ENCODE data around the gene PTGES2. TPM values are rescaled to one million over a fixed set of nuclear protein-coding genes. Genes with fewer than 3 reads are reported as not detected.

PTGES2 gene
- total and polyA plus RNA-seq, 9 of the 15 experiments (the other 6 are each of a cell fraction or from before 2014, with no cell fraction given), result 2.4 to 196 (median 90.1) TPM

DNA sequence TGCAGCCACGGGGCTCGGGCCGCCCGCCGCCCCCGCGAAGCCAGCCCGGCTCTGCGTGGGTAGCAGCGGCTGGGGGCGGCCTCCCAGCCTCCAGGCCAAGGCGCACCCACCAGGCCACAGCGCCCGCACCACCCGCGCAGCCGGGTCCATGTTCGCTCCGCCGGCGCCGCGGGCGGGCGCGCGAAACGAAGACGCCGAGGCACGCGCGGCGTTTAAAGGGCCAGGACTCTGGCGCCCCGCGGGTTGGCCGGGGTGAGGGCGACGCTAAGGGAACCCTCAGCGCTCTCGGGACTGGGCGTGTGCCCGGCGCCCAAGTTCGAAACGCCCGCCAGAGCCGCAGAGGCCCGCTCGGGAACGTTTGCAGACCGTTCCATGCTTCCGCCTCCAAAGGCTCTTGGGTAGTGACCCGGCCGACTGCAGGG is at the start of gene PTGES2 (continued):
- TF ChIP-seq ZNF586 (CRISPR knock-in tag; conservative IDR thresholded peaks at IDR 0.05), result no peak
- no peak for TF ChIP-seq ETV1 (tag; conservative IDR thresholded peaks at IDR 0.05; ENCODE audit: low read depth)
- TF ChIP-seq NFE2 (IDR thresholded peaks at IDR 0.05; ENCODE audit: low read depth), result no peak
- TF ChIP-seq HDAC3 (IDR thresholded peaks at IDR 0.05; ENCODE audit: borderline replicate concordance, partially characterized antibody), result no peak
- TF ChIP-seq ZNF140 (CRISPR knock-in tag; IDR thresholded peaks at IDR 0.05), result no peak
- 0 out of 2 replicates have a peak, but pooled peaks have one; percentile 2 for TF ChIP-seq MBD2 (IDR thresholded peaks at IDR 0.05; ENCODE audit: borderline replicate concordance, low read depth)
- TF ChIP-seq, protein P1, sequence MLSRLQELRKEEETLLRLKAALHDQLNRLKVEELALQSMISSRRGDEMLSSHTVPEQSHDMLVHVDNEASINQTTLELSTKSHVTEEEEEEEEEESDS (CRISPR knock-in tag; IDR thresholded peaks at IDR 0.05), result no peak
- TF ChIP-seq, protein P2, sequence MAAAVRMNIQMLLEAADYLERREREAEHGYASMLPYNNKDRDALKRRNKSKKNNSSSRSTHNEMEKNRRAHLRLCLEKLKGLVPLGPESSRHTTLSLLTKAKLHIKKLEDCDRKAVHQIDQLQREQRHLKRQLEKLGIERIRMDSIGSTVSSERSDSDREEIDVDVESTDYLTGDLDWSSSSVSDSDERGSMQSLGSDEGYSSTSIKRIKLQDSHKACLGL (CRISPR knock-in tag; IDR thresholded peaks at IDR 0.05; ENCODE audit: borderline replicate concordance, poor library complexity, severe bottlenecking), result peak; percentile 49
- no peak for TF ChIP-seq ZNF197 (CRISPR knock-in tag; IDR thresholded peaks at IDR 0.05; ENCODE audit: low read depth)
- TF ChIP-seq ZFPM2 (CRISPR knock-in tag; IDR thresholded peaks at IDR 0.05), result no peak
- TF ChIP-seq POLR3G (IDR thresholded peaks at IDR 0.05; ENCODE audit: extremely low read depth, insufficient read length, insufficient replicate concordance), result no peak
- no peak; the same call in 1 of the 2 replicates for TF ChIP-seq SMAD4 (CRISPR knock-in tag; conservative IDR thresholded peaks at IDR 0.05)
- TF ChIP-seq ZNF384 (IDR thresholded peaks at IDR 0.05; ENCODE audit: low read depth, low read length), result no peak
- no peak for TF ChIP-seq CLOCK (CRISPR knock-in tag; IDR thresholded peaks at IDR 0.05; ENCODE audit: borderline replicate concordance)
- no peak for TF ChIP-seq GTF2A2 (tag; IDR thresholded peaks at IDR 0.05)
- TF ChIP-seq U2AF2 (optimal IDR thresholded peaks at IDR 0.05; ENCODE audit: low read depth, low read length), result no peak
- TF ChIP-seq KHSRP (IDR thresholded peaks at IDR 0.05), result no peak
- no peak for TF ChIP-seq MAFK (IDR thresholded peaks at IDR 0.05; ENCODE audit: low read length)
- no peak for TF ChIP-seq GTF2F1 (IDR thresholded peaks at IDR 0.05; ENCODE audit: low read depth, low read length)
- TF ChIP-seq ZNF24 (IDR thresholded peaks at IDR 0.05), result no peak
- no peak for TF ChIP-seq THAP7 (CRISPR knock-in tag; IDR thresholded peaks at IDR 0.05)
- TF ChIP-seq SOX6 (IDR thresholded peaks at IDR 0.05), result no peak
- TF ChIP-seq LCOR (CRISPR knock-in tag; IDR thresholded peaks at IDR 0.05), result no peak
- TF ChIP-seq KDM2B (CRISPR knock-in tag; IDR thresholded peaks at IDR 0.05), result no peak
